ENCODE measurements around the gene SPOCD1. TPM values are rescaled to one million over a fixed set of nuclear protein-coding genes. Genes with fewer than 3 reads are reported as not detected.

The SPOCD1 gene
- polyA plus RNA-seq, 1 of the 3 experiments (the other 2 are of a cell fraction) = 10.7 TPM

DNA sequence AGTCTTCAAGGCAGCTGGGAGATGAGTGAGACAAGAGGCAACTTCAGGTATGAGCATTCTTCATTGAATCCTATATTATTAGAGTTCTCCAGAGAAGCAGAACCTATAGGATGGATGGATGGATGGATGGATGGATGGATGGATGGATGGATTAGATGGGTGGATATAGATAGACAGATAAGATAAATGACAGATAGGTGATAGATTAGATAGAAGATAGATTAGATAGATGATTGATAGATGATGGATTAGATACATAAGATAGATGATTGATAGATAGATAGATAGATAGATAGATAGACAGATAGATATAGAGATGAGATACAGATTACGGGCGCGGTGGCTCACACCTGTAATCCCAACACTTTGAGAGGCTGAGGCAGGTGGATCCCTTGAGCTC lies 43.2 kb upstream of the SPOCD1 start:
- 92% methylated on average over 3 of the region's 3 CpGs for WGBS (ENCODE audit: low lambda C conversion rate)
- Histone ChIP-seq H3K4me1 (ENCODE audit: control insufficient read depth in 1 of 2, insufficient read depth in 2 of 2, low read depth in 1 of 2, low read length in 1 of 2) (no peaks in the 10 kb centered on the region), H3K27me3 (ENCODE audit: insufficient read depth) (no peaks in the 10 kb centered on the region), H3F3A (replicated peaks; ENCODE audit: insufficient read depth) (no peaks in the 10 kb centered on the region), H3K36me3 (replicated peaks in 1 of 2; ENCODE audit: control insufficient read depth in 1 of 2, insufficient read depth in 2 of 2, low read length in 1 of 2) (no peaks in the 10 kb centered on the region), H3K4me2 (no peak overlapping the region), H3K9ac (no peak overlapping the region), H3K27ac (ENCODE audit: low read depth in 2 of 2, low read length in 1 of 2) (no peak overlapping the region), H4K20me1 (ENCODE audit: insufficient read depth) (no peaks in the 10 kb centered on the region), H3K9me2 (no peaks in the 10 kb centered on the region), H3K4me3 (ENCODE audit: low read depth in 2 of 2, low read length in 1 of 2) (no peak overlapping the region), H2AFZ (ENCODE audit: low read depth) (no peak overlapping the region), H3K9me3 (no peaks in the 10 kb centered on the region), H3K79me2 (ENCODE audit: insufficient read depth) (no peaks in the 10 kb centered on the region)
- no peak for DNase-seq
- ChIA-PET POLR2A (no interaction called here), CTCF (interaction anchor here (1.0 to 1.2 kb wide), 2 partner anchors 12 to 17 kb away, joined by 3 to 4 read pairs; no protein-coding TSS in a partner anchor)
- TF ChIP-seq, protein P1, sequence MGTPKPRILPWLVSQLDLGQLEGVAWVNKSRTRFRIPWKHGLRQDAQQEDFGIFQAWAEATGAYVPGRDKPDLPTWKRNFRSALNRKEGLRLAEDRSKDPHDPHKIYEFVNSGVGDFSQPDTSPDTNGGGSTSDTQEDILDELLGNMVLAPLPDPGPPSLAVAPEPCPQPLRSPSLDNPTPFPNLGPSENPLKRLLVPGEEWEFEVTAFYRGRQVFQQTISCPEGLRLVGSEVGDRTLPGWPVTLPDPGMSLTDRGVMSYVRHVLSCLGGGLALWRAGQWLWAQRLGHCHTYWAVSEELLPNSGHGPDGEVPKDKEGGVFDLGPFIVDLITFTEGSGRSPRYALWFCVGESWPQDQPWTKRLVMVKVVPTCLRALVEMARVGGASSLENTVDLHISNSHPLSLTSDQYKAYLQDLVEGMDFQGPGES (IDR thresholded peaks at IDR 0.05; ENCODE audit: low read depth, low read length) = no peak
- TF ChIP-seq RXRA (IDR thresholded peaks at IDR 0.05; ENCODE audit: borderline replicate concordance, low read depth) = no peak
- TF ChIP-seq SIN3A (IDR thresholded peaks at IDR 0.05; ENCODE audit: borderline replicate concordance, low read depth, low read length) = no peak
- no peak for TF ChIP-seq ZBTB33 (IDR thresholded peaks at IDR 0.05; ENCODE audit: borderline replicate concordance, low read depth)
- no peak for TF ChIP-seq GABPA (IDR thresholded peaks at IDR 0.05; ENCODE audit: low read depth)
- no peak for TF ChIP-seq RFX5 (IDR thresholded peaks at IDR 0.05; ENCODE audit: low read length)
- TF ChIP-seq TAF1 (IDR thresholded peaks at IDR 0.05; ENCODE audit: borderline replicate concordance, low read depth, low read length) = no peak

- Histone ChIP-seq H2AFZ (ENCODE audit: low read depth) (no peak overlapping the region), H3K79me2 (ENCODE audit: insufficient read depth) (no peaks in the 10 kb centered on the region), H3K27me3 (ENCODE audit: insufficient read depth) (no peaks in the 10 kb centered on the region), H3K9me3 (no peaks in the 10 kb centered on the region), H3K4me3 (ENCODE audit: low read depth in 2 of 2, low read length in 1 of 2) (no peak overlapping the region), H3K27ac (ENCODE audit: low read depth in 2 of 2, low read length in 1 of 2) (no peak overlapping the region), H3K9ac (no peak overlapping the region), H3F3A (replicated peaks; ENCODE audit: insufficient read depth) (no peaks in the 10 kb centered on the region), H3K4me2 (no peak overlapping the region), H4K20me1 (ENCODE audit: insufficient read depth) (no peaks in the 10 kb centered on the region), H3K4me1 (ENCODE audit: control insufficient read depth in 1 of 2, insufficient read depth in 2 of 2, low read depth in 1 of 2, low read length in 1 of 2) (no peaks in the 10 kb centered on the region), H3K9me2 (no peaks in the 10 kb centered on the region), H3K36me3 (replicated peaks in 1 of 2; ENCODE audit: control insufficient read depth in 1 of 2, insufficient read depth in 2 of 2, low read length in 1 of 2) (no peaks in the 10 kb centered on the region)
- CTCF ChIA-PET = interaction anchor here (0.6 to 1.0 kb wide), 2 partner anchors 12 to 13 kb away, joined by 3 to 4 read pairs; no protein-coding TSS in a partner anchor
- 84% methylated on average over 6 of the region's 6 CpGs for WGBS (ENCODE audit: low lambda C conversion rate)
- DNase-seq = no peak
- POLR2A ChIA-PET = no interaction called here
- TF ChIP-seq MXI1 (IDR thresholded peaks at IDR 0.05; ENCODE audit: low read depth, low read length) = no peak
- no peak for TF ChIP-seq CTCF (IDR thresholded peaks at IDR 0.05)
- TF ChIP-seq POLR2AphosphoS5 (IDR thresholded peaks at IDR 0.05; ENCODE audit: low read depth, low read length) = no peak
- TF ChIP-seq, protein P2, sequence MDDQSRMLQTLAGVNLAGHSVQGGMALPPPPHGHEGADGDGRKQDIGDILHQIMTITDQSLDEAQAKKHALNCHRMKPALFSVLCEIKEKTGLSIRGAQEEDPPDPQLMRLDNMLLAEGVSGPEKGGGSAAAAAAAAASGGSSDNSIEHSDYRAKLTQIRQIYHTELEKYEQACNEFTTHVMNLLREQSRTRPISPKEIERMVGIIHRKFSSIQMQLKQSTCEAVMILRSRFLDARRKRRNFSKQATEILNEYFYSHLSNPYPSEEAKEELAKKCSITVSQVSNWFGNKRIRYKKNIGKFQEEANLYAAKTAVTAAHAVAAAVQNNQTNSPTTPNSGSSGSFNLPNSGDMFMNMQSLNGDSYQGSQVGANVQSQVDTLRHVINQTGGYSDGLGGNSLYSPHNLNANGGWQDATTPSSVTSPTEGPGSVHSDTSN (IDR thresholded peaks at IDR 0.05) = no peak
- no peak for TF ChIP-seq TCF12 (IDR thresholded peaks at IDR 0.05)
- no peak for TF ChIP-seq GATA2 (CRISPR knock-in tag; IDR thresholded peaks at IDR 0.05)
- TF ChIP-seq SMC3 (IDR thresholded peaks at IDR 0.05; ENCODE audit: low read depth, low read length) = no peak
- TF ChIP-seq RXRA (IDR thresholded peaks at IDR 0.05; ENCODE audit: borderline replicate concordance, low read depth) = no peak
- no peak for TF ChIP-seq RAD21 (IDR thresholded peaks at IDR 0.05; ENCODE audit: low read length)
- TF ChIP-seq NFIC (IDR thresholded peaks at IDR 0.05; ENCODE audit: borderline replicate concordance) = no peak
- no peak for TF ChIP-seq RCOR1 (IDR thresholded peaks at IDR 0.05; ENCODE audit: low read length)
- TF ChIP-seq MEF2A (IDR thresholded peaks at IDR 0.05; ENCODE audit: borderline replicate concordance, low read depth) = no peak
- TF ChIP-seq, protein P1 (IDR thresholded peaks at IDR 0.05; ENCODE audit: low read depth, low read length) = no peak
- TF ChIP-seq GABPA (IDR thresholded peaks at IDR 0.05; ENCODE audit: low read depth) = no peak
Observed at GRCh38 chr1:31857863-31858262, 42.0 kb upstream of the SPOCD1 start.

Measured in SK-N-SH (cell line).